Natural killer cell (primary cell): ENCODE results near the gene SND1. TPM values are rescaled to one million over a fixed set of nuclear protein-coding genes. Genes with fewer than 3 reads are reported as not detected.

Experiments
- ATAC-seq, 3 donors: fragments of 150-1000 bp in 2 of 3; fragments of 200-7000 bp in 1 of 3; cut with Tn5 transposase; 1 replicate in 1 of 3; 2 replicates in 2 of 3; pipeline ENCODE4 v1.10.0; 2021; ENCODE audit warnings: mild to moderate bottlenecking in 2 of 3, moderate library complexity in 2 of 3
- DNase-seq, 2 donors: peaks; one replicate each; pipeline versions ENCODE4 v3.0.0 to v3.0.0-alpha.2; 2013 to 2021; ENCODE audit warnings: mixed read lengths in 1 of 2
- H3K27ac ChIP-seq: one replicate; pipeline ENCODE4 v1.5.1; 2013; ENCODE audit warnings: mild to moderate bottlenecking, low read length
- H3K27me3 ChIP-seq: one replicate; pipeline ENCODE4 v1.6.1; 2013; ENCODE audit warnings: low read length; ENCODE audit not compliant: control insufficient read depth, insufficient read depth
- H3K36me3 ChIP-seq: one replicate; pipeline ENCODE4 v1.6.1; 2013; ENCODE audit warnings: low read length; ENCODE audit not compliant: control insufficient read depth, insufficient read depth
- H3K4me1 ChIP-seq: one replicate; pipeline ENCODE4 v1.6.1; 2013; ENCODE audit warnings: low read length; ENCODE audit not compliant: control insufficient read depth, insufficient read depth
- H3K4me3 ChIP-seq: one replicate; pipeline ENCODE4 v1.5.1; 2013; ENCODE audit warnings: low read length
- H3K9me3 ChIP-seq: one replicate; pipeline ENCODE4 v1.6.1; 2013; ENCODE audit warnings: low read length; ENCODE audit not compliant: control insufficient read depth, insufficient read depth
- H3K27ac Mint-ChIP-seq, 2 donors: one replicate each; pipeline ENCODE4 v1.8.0; 2022; ENCODE audit warnings: mild to moderate bottlenecking in 2 of 2, mixed read lengths in 2 of 2, moderate library complexity in 1 of 2
- H3K27me3 Mint-ChIP-seq, 2 donors: one replicate each; pipeline ENCODE4 v1.8.0; 2022; ENCODE audit warnings: low read depth in 2 of 2, mixed read lengths in 2 of 2
- H3K36me3 Mint-ChIP-seq: one replicate; pipeline ENCODE4 v1.8.0; 2022; ENCODE audit warnings: mixed read lengths
- H3K4me1 Mint-ChIP-seq, 2 donors: one replicate each; pipeline ENCODE4 v1.8.0; 2022; ENCODE audit warnings: mixed read lengths in 2 of 2
- H3K4me3 Mint-ChIP-seq: one replicate; pipeline ENCODE4 v1.8.0; 2022; ENCODE audit warnings: mild to moderate bottlenecking, moderate library complexity, mixed read lengths
- H3K9me3 Mint-ChIP-seq, 2 donors: one replicate each; pipeline ENCODE4 v1.8.0; 2022; ENCODE audit warnings: mixed read lengths in 2 of 2
- CTCF ChIP-seq: fragments of 200-600 bp; IDR thresholded peaks from one replicate; pipeline ENCODE4 v1.8.0; 2022; ENCODE audit warnings: antibody characterized with exemption
- WGBS: methylation state at CpG from one replicate; pipeline ENCODE4 v1.1.7; 2013; ENCODE audit warnings: missing lambda C conversion rate; ENCODE audit not compliant: insufficient coverage; 5-methylcytosine and 5-hydroxymethylcytosine counted together
- intact Hi-C: fragments of 100-400 bp; cut with micrococcal nuclease; formaldehyde crosslinking; loops from one replicate; pipeline ENCODE4 v1.14.2; 2022
- total RNA-seq, 4 donors: library from RNA; stranded (reverse); fragments of 120-200 nt in 1 of 4; gene quantifications; one replicate each; pipeline versions ENCODE4 v1.2.3 to v1.2.4, GENCODE V29; 2013 to 2022

The SND1 gene
- total RNA-seq, 3 donors from 2014 or later (not counting 1 experiment from before 2014, with no cell fraction given): 149 to 188 (median 149) TPM

- intact Hi-C loops: no loop called here
- Mint-ChIP-seq H3K4me1 (peaks cover 20 to 23% of the 10 kb centered on the region in 2 donors), H3K9me3 (peaks cover 0 to 7% of the 10 kb centered on the region in 2 donors), H3K36me3 (peaks cover 39% of the 10 kb centered on the region), H3K27me3 (no peaks in the 10 kb centered on the region), H3K4me3 (no peak overlapping the region), H3K27ac (no peak overlapping the region)
- Histone ChIP-seq H3K4me1 (no peaks in the 10 kb centered on the region), H3K36me3 (peaks cover 45% of the 10 kb centered on the region), H3K9me3 (no peaks in the 10 kb centered on the region), H3K27me3 (no peaks in the 10 kb centered on the region), H3K4me3 (no peak overlapping the region), H3K27ac (no peak overlapping the region)
- WGBS: no CpG with 5 or more reads among the region's 1 CpG
- DNase-seq (no peak), ATAC-seq (no peak)
- TF ChIP-seq CTCF: no peak
Observed at GRCh38 chr7:127710635-127711034, 58.6 kb downstream of the SND1 start.

- Mint-ChIP-seq H3K36me3 (peaks cover 40% of the 10 kb centered on the region), H3K4me3 (no peak overlapping the region), H3K9me3 (peaks cover 0 to 7% of the 10 kb centered on the region in 2 donors), H3K27me3 (no peaks in the 10 kb centered on the region), H3K4me1 (peaks cover 20 to 29% of the 10 kb centered on the region in 2 donors), H3K27ac (no peak overlapping the region)
- Histone ChIP-seq H3K4me3 (no peak overlapping the region), H3K27ac (no peak overlapping the region), H3K36me3 (peaks cover 38% of the 10 kb centered on the region), H3K27me3 (no peaks in the 10 kb centered on the region), H3K4me1 (no peaks in the 10 kb centered on the region), H3K9me3 (no peaks in the 10 kb centered on the region)
- DNase-seq (no peak), ATAC-seq (no peak)
- no peak for TF ChIP-seq CTCF
- WGBS: 98% methylated on average over 3 of the region's 4 CpGs
- intact Hi-C loops: no loop called here
Observed at GRCh38 chr7:127711872-127712271, 59.9 kb downstream of the SND1 start.

DNA sequence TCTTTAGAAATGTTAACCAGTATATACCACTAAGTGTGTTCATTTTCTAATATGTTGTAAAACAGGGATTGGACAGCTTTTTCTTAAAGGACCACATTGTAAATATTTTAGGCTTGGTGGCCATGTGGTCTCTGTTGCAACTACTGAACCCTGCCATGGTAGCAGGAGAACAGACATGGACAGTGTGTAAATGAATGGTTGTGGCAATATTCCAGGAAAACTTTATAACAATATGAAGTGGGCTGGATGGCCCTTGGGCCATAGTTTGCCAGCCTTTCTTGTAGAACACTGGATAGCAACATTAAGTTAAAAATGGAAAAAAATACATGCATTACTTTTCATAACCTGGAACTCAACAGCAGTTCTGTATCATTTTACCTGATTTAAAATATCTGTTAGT, 61.0 kb downstream of the SND1 start:
- no peak for TF ChIP-seq CTCF
- Histone ChIP-seq H3K4me3 (no peak overlapping the region), H3K27ac (no peak overlapping the region), H3K36me3 (peaks cover 35% of the 10 kb centered on the region), H3K4me1 (no peaks in the 10 kb centered on the region), H3K27me3 (no peaks in the 10 kb centered on the region), H3K9me3 (no peaks in the 10 kb centered on the region)
- peaks cover 0 to 7% of the 10 kb centered on the region in 2 donors for H3K9me3 Mint-ChIP-seq
- ATAC-seq: no peak
- H3K4me3 Mint-ChIP-seq: no peak overlapping the region
- no peaks in the 10 kb centered on the region for H3K27me3 Mint-ChIP-seq
- intact Hi-C loops: no loop called here
- peaks cover 32% of the 10 kb centered on the region for H3K36me3 Mint-ChIP-seq
- H3K4me1 Mint-ChIP-seq: peaks cover 26 to 34% of the 10 kb centered on the region in 2 donors
- no peak for DNase-seq
- peak overlapping the region in 1 of 2 donors; percentile 36 for H3K27ac Mint-ChIP-seq

- peaks cover 0 to 7% of the 10 kb centered on the region in 2 donors for H3K9me3 Mint-ChIP-seq
- no peaks in the 10 kb centered on the region for H3K4me1 ChIP-seq
- ATAC-seq (no peak), DNase-seq (no peak)
- H3K9me3 ChIP-seq: no peaks in the 10 kb centered on the region
- WGBS: 97% methylated on average over 6 of the region's 6 CpGs
- no peaks in the 10 kb centered on the region for H3K27me3 Mint-ChIP-seq
- H3K4me1 Mint-ChIP-seq: peaks cover 22 to 31% of the 10 kb centered on the region in 2 donors
- intact Hi-C loops: no loop called here
- no peaks in the 10 kb centered on the region for H3K27me3 ChIP-seq
- H3K27ac ChIP-seq: no peak overlapping the region
- no peak overlapping the region for H3K4me3 Mint-ChIP-seq
- no peak overlapping the region for H3K4me3 ChIP-seq
- H3K36me3 ChIP-seq: peaks cover 32% of the 10 kb centered on the region
- no peak for TF ChIP-seq CTCF
- peaks cover 32% of the 10 kb centered on the region for H3K36me3 Mint-ChIP-seq
- no peak overlapping the region for H3K27ac Mint-ChIP-seq
Observed at GRCh38 chr7:127713758-127714157, 61.8 kb downstream of the SND1 start.
